GM19438 (cell line): ENCODE measurements around the gene LRRC14B.
A peak's percentile ranks its signal among the peaks of the same experiment; 100 is the strongest.
"Not testable (repeated sequence)": the region's sequence is repeated elsewhere in the genome, so short reads cannot be mapped to it uniquely, and the experiment has no call there.

Experiments
- ATAC-seq: cut with Tn5 transposase; IDR thresholded peaks from one replicate; pipeline ENCODE4 v1.9.1; 2021; ENCODE audit warnings: low read depth; ENCODE audit not compliant: unreplicated experiment

The LRRC14B gene

GRCh38 chr5:204462-204861 is 13.2 kb downstream of the LRRC14B start:
- no peak for ATAC-seq

- no peak for ATAC-seq
These were observed 13.8 kb downstream of the LRRC14B start for GRCh38 chr5:204966-205670.

GRCh38 chr5:206406-206805 is 15.1 kb downstream of the LRRC14B start:
- ATAC-seq: no peak

GRCh38 chr5:206927-207536 is 15.7 kb downstream of the LRRC14B start:
- no peak for ATAC-seq

GRCh38 chr5:207599-207998 is 16.3 kb downstream of the LRRC14B start:
- no peak for ATAC-seq

GRCh38 chr5:208449-209114 is 17.3 kb downstream of the LRRC14B start:
- ATAC-seq: no peak

- ATAC-seq: no peak
These were observed 22.6 kb downstream of the LRRC14B start for GRCh38 chr5:213803-214395.

GRCh38 chr5:215256-215655 is 24.0 kb downstream of the LRRC14B start:
- not testable (repeated sequence) for ATAC-seq

- not testable (repeated sequence) for ATAC-seq
These were observed 24.8 kb downstream of the LRRC14B start for GRCh38 chr5:216076-216475.

- peak; percentile 67 for ATAC-seq
These were observed 26.5 kb downstream of the LRRC14B start, which contains the start of the genes CCDC127 and SDHA for GRCh38 chr5:217494-218456. Gene CCDC127, minus strand, starts transcription at chr5:218153. Its CDS starts 1,304 bp downstream, at chr5:216849. Gene SDHA, plus strand, starts transcription at chr5:218320. Its CDS starts 36 bp downstream, at chr5:218356.

GRCh38 chr5:218457-219291 is 27.4 kb downstream of the LRRC14B start:
- ATAC-seq: peak; percentile 29

GRCh38 chr5:219460-219863 is 28.2 kb downstream of the LRRC14B start:
- ATAC-seq: no peak

GRCh38 chr5:219991-220390 is 28.7 kb downstream of the LRRC14B start:
- ATAC-seq: no peak

- ATAC-seq: not testable (repeated sequence)
These were observed 31.8 kb downstream of the LRRC14B start for GRCh38 chr5:222951-223715.

- no peak for ATAC-seq
These were observed 32.5 kb downstream of the LRRC14B start for GRCh38 chr5:223791-224190.

- no peak for ATAC-seq
These were observed 34.0 kb downstream of the LRRC14B start for GRCh38 chr5:225334-225733.

- not testable (repeated sequence) for ATAC-seq
These were observed 36.1 kb downstream of the LRRC14B start for GRCh38 chr5:227375-227774.

- ATAC-seq: no peak
These were observed 37.6 kb downstream of the LRRC14B start for GRCh38 chr5:228886-229285.
